ENCODE data around the gene KAZN. TPM values are rescaled to one million over a fixed set of nuclear protein-coding genes. Genes with fewer than 3 reads are reported as not detected.

The KAZN gene
- total and polyA plus RNA-seq, 2 donors (not counting 1 experiment from before 2014, with no cell fraction given) = 3.4 to 5.0 TPM

DNA sequence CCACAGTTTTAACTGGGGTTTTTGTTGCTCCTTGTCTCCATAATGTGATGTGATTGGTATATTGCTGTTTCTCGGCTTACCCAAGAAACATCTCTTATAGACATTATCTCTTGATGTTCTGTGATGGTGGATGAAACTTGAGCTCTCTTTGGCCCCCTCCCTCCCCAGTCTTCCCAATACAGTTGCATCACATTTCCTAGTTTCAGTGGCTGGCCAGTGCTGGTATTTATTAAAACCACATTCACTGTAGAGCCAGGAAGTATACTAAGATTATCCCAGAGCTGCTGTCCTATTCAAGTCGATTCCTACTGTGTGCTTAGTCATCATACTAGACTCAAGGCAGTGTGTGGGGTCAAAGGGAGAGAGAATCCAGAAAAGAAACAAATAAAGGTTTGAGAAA, 244.4 kb downstream of the KAZN start:
- Histone ChIP-seq H3K4me3 (replicated peaks in 1 of 4; ENCODE audit: control extremely low read depth in 1 of 4, insufficient read depth in 1 of 4, low read depth in 3 of 4, low read length in 4 of 4) (peak overlapping the region in 1 of 4 experiments; percentile 13), H3K9me3 (ENCODE audit: control insufficient read depth, insufficient read depth, low read depth, low read length) (no peaks in the 10 kb centered on the region), H3K27ac (ENCODE audit: insufficient read depth, low read length) (peak overlapping the region; percentile 57), H3K4me2 (ENCODE audit: extremely low read depth, insufficient read depth, low read length) (no peak overlapping the region), H3K36me3 (ENCODE audit: control insufficient read depth, insufficient read depth, low read length) (no peaks in the 10 kb centered on the region), H2AFZ (ENCODE audit: low read length) (no peak overlapping the region), H3K79me2 (ENCODE audit: control insufficient read depth, insufficient read depth, low read length) (no peaks in the 10 kb centered on the region), H3K27me3 (ENCODE audit: control insufficient read depth, insufficient read depth, low read length) (no peaks in the 10 kb centered on the region), H3K9ac (ENCODE audit: insufficient read depth, low read length) (no peak overlapping the region), H3K4me1 (ENCODE audit: control insufficient read depth, extremely low read depth, insufficient read depth, low read length) (peaks cover 10% of the 10 kb centered on the region), H4K20me1 (ENCODE audit: control insufficient read depth, extremely low read depth, insufficient read depth, low read length) (no peaks in the 10 kb centered on the region)
- TF ChIP-seq, protein P1, sequence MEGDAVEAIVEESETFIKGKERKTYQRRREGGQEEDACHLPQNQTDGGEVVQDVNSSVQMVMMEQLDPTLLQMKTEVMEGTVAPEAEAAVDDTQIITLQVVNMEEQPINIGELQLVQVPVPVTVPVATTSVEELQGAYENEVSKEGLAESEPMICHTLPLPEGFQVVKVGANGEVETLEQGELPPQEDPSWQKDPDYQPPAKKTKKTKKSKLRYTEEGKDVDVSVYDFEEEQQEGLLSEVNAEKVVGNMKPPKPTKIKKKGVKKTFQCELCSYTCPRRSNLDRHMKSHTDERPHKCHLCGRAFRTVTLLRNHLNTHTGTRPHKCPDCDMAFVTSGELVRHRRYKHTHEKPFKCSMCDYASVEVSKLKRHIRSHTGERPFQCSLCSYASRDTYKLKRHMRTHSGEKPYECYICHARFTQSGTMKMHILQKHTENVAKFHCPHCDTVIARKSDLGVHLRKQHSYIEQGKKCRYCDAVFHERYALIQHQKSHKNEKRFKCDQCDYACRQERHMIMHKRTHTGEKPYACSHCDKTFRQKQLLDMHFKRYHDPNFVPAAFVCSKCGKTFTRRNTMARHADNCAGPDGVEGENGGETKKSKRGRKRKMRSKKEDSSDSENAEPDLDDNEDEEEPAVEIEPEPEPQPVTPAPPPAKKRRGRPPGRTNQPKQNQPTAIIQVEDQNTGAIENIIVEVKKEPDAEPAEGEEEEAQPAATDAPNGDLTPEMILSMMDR (conservative IDR thresholded peaks at IDR 0.05 in 1 of 2, IDR thresholded peaks at IDR 0.05 in 1 of 2; ENCODE audit: low read depth in 1 of 2, low read length in 2 of 2) = no peak
- TF ChIP-seq EZH2 (IDR thresholded peaks at IDR 0.05; ENCODE audit: low read length, missing control alignments) = no peak
- peak; percentile 58 to 91 for DNase-seq (ENCODE audit: low read depth in 2 of 2)

DNA sequence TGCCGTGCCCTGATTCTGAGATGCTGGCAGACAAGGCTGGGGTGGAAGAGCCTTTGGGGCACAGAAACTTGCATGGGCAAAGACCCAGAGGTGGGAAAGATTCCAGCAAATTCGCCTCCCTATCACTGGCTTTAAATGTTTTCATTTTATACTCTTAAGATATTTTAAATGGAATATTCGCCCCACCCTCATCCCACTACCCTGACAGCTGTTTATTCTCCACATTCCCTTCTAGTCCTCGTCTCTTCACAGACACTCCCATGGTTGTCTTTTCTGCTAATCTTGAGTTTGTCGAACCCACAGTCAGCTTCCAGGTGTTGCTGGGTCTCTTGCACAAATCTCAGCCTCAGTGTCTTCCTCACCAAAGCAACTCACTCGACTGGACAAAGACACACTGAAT, 245.0 kb downstream of the KAZN start:
- H3K4me3 ChIP-seq (replicated peaks in 1 of 4; ENCODE audit: control extremely low read depth in 1 of 4, insufficient read depth in 1 of 4, low read depth in 3 of 4, low read length in 4 of 4) = no peak overlapping the region
- H3K27me3 ChIP-seq (ENCODE audit: control insufficient read depth, insufficient read depth, low read length) = no peaks in the 10 kb centered on the region
- H3K27ac ChIP-seq (ENCODE audit: insufficient read depth, low read length) = peak overlapping the region; percentile 57
- no peak overlapping the region for H3K4me2 ChIP-seq (ENCODE audit: extremely low read depth, insufficient read depth, low read length)
- H3K79me2 ChIP-seq (ENCODE audit: control insufficient read depth, insufficient read depth, low read length) = no peaks in the 10 kb centered on the region
- TF ChIP-seq, protein P1 (conservative IDR thresholded peaks at IDR 0.05 in 1 of 2, IDR thresholded peaks at IDR 0.05 in 1 of 2; ENCODE audit: low read depth in 1 of 2, low read length in 2 of 2) = no peak
- no peak for TF ChIP-seq EZH2 (IDR thresholded peaks at IDR 0.05; ENCODE audit: low read length, missing control alignments)
- H2AFZ ChIP-seq (ENCODE audit: low read length) = no peak overlapping the region
- peak in 1 of 2 donors; percentile 31 for DNase-seq (ENCODE audit: low read depth in 2 of 2)
- H3K36me3 ChIP-seq (ENCODE audit: control insufficient read depth, insufficient read depth, low read length) = no peaks in the 10 kb centered on the region
- H3K4me1 ChIP-seq (ENCODE audit: control insufficient read depth, extremely low read depth, insufficient read depth, low read length) = peaks cover 10% of the 10 kb centered on the region
- H4K20me1 ChIP-seq (ENCODE audit: control insufficient read depth, extremely low read depth, insufficient read depth, low read length) = no peaks in the 10 kb centered on the region
- H3K9me3 ChIP-seq (ENCODE audit: control insufficient read depth, insufficient read depth, low read depth, low read length) = no peaks in the 10 kb centered on the region
- no peak overlapping the region for H3K9ac ChIP-seq (ENCODE audit: insufficient read depth, low read length)

GRCh38 chr1:14844356-14844755, 245.9 kb downstream of the KAZN start:
- TF ChIP-seq, protein P1 (conservative IDR thresholded peaks at IDR 0.05 in 1 of 2, IDR thresholded peaks at IDR 0.05 in 1 of 2; ENCODE audit: low read depth in 1 of 2, low read length in 2 of 2) = no peak
- Histone ChIP-seq H3K9me3 (ENCODE audit: control insufficient read depth, insufficient read depth, low read depth, low read length) (no peaks in the 10 kb centered on the region), H3K4me3 (replicated peaks in 1 of 4; ENCODE audit: control extremely low read depth in 1 of 4, insufficient read depth in 1 of 4, low read depth in 3 of 4, low read length in 4 of 4) (no peak overlapping the region), H3K4me1 (ENCODE audit: control insufficient read depth, extremely low read depth, insufficient read depth, low read length) (peaks cover 10% of the 10 kb centered on the region), H3K9ac (ENCODE audit: insufficient read depth, low read length) (no peak overlapping the region), H3K27ac (ENCODE audit: insufficient read depth, low read length) (no peak overlapping the region), H3K4me2 (ENCODE audit: extremely low read depth, insufficient read depth, low read length) (no peak overlapping the region), H2AFZ (ENCODE audit: low read length) (no peak overlapping the region), H4K20me1 (ENCODE audit: control insufficient read depth, extremely low read depth, insufficient read depth, low read length) (no peaks in the 10 kb centered on the region), H3K79me2 (ENCODE audit: control insufficient read depth, insufficient read depth, low read length) (no peaks in the 10 kb centered on the region), H3K36me3 (ENCODE audit: control insufficient read depth, insufficient read depth, low read length) (no peaks in the 10 kb centered on the region), H3K27me3 (ENCODE audit: control insufficient read depth, insufficient read depth, low read length) (no peaks in the 10 kb centered on the region)
- peak in 1 of 2 donors; percentile 12 for DNase-seq (ENCODE audit: low read depth in 2 of 2)

Measured in fibroblast of lung (primary cell).